GM18873 (cell line): ENCODE measurements around the gene ADARB1.

Experiments
- ATAC-seq: cut with Tn5 transposase; IDR thresholded peaks from one replicate; pipeline ENCODE4 v1.9.1; 2021; ENCODE audit warnings: mild to moderate bottlenecking, moderate library complexity, moderate number of reproducible peaks; ENCODE audit not compliant: unreplicated experiment, low FRiP score

Gene ADARB1

GRCh38 chr21:45243603-45244002 lies 169.2 kb downstream of the ADARB1 start:
- ATAC-seq = no peak

GRCh38 chr21:45244799-45245340 lies 170.5 kb downstream of the ADARB1 start:
- no peak for ATAC-seq

GRCh38 chr21:45246386-45247320 lies 172.3 kb downstream of the ADARB1 start:
- ATAC-seq = no peak

GRCh38 chr21:45248301-45248892 lies 174.0 kb downstream of the ADARB1 start:
- no peak for ATAC-seq

- ATAC-seq = no peak
Observed at GRCh38 chr21:45248893-45249381, 174.6 kb downstream of the ADARB1 start.

- ATAC-seq = no peak
Observed at GRCh38 chr21:45249626-45250025, 175.2 kb downstream of the ADARB1 start.

GRCh38 chr21:45250272-45250671 lies 175.9 kb downstream of the ADARB1 start:
- ATAC-seq = no peak

GRCh38 chr21:45250914-45251634 lies 176.7 kb downstream of the ADARB1 start:
- no peak for ATAC-seq

- no peak for ATAC-seq
Observed at GRCh38 chr21:45251635-45252447, 177.5 kb downstream of the ADARB1 start.

- ATAC-seq = no peak
Observed at GRCh38 chr21:45252448-45252925, 178.1 kb downstream of the ADARB1 start.

- no peak for ATAC-seq
Observed at GRCh38 chr21:45253180-45253579, 178.8 kb downstream of the ADARB1 start.

- ATAC-seq = no peak
Observed at GRCh38 chr21:45253633-45254459, 179.5 kb downstream of the ADARB1 start.

- no peak for ATAC-seq
Observed at GRCh38 chr21:45254460-45254930, 180.1 kb downstream of the ADARB1 start.

- no peak for ATAC-seq
Observed at GRCh38 chr21:45255381-45256020, 181.1 kb downstream of the ADARB1 start.

GRCh38 chr21:45256021-45256911 lies 181.9 kb downstream of the ADARB1 start:
- no peak for ATAC-seq

- ATAC-seq = no peak
Observed at GRCh38 chr21:45256912-45257672, 182.7 kb downstream of the ADARB1 start.
